Stimulated activated CD8-positive, alpha-beta memory T cell treated with anti-CD3 and anti-CD28 coated beads, Interleukin-2, amount 100 ng/mL, for 1 hour (primary cell): ENCODE measurements around the gene LRIG1.

Experiments
- DNase-seq, 2 donors: peaks; one replicate each; pipeline ENCODE4 v3.0.0-alpha.2; 2020; ENCODE audit warnings: low read depth in 2 of 2

Gene LRIG1

DNA sequence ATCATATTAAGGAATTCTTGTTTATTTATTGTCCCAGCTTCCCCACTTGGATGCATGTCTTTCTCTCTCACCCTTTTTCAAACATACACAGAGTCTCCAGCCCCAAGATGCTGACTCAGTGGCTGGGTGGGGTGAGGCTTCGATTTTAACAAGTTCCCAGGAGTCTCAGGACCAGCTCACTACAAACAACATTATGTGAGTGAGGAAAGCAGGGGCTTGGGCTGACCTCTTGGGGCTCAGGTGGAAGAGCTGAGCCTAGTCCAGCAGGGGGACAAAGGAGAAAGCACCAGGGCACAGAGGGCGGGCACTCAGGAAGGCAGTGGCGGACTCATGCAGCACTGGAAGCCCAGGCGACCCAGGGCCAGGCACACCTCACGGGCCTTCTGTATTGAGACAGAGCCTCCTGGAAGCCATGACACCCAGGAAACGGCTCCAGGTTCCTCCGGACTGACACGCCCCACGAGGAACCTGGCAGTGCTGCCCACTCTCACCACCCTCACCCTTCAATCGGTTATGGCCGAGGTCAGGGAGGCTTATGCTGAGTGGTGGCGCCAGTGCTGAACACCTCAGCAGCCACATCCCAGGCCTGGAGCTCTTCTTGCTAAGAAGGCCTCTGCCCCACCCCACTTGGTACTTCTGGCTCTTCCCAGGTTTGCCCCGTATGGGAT is 97.4 kb downstream of the LRIG1 start:
- DNase-seq, result no peak

DNA sequence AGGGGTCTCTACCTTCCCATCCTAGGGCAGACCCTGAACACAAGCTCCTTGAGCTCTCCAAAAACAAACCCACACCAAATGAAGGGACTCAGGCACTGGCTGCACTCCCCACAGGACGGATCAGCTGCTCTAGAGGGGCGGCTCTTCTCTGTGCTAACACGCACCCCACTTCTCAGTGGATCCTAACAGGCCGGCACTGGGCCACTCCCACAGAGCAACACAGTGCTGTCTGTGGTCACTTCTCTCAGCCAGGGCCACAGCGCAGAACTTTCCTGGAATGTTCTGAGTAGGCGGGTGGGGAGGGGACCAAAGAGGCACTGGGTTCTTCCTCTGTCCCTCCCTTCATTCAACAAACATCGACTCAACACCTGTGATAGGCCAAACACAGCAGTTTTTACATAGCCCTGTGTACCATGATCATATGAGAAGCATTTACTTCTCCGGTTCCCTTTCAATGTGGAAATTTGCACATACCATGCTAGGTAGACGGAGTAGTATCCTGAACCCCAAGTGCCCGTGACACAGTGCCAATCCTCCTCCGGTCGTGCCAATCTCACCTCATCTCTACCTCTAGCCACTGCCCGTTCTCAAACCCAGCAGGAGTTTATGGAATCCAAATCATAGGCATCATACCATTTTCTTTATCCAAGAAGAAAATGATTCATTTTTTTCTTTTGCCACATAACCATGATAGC is 98.1 kb downstream of the LRIG1 start:
- DNase-seq, result no peak

DNA sequence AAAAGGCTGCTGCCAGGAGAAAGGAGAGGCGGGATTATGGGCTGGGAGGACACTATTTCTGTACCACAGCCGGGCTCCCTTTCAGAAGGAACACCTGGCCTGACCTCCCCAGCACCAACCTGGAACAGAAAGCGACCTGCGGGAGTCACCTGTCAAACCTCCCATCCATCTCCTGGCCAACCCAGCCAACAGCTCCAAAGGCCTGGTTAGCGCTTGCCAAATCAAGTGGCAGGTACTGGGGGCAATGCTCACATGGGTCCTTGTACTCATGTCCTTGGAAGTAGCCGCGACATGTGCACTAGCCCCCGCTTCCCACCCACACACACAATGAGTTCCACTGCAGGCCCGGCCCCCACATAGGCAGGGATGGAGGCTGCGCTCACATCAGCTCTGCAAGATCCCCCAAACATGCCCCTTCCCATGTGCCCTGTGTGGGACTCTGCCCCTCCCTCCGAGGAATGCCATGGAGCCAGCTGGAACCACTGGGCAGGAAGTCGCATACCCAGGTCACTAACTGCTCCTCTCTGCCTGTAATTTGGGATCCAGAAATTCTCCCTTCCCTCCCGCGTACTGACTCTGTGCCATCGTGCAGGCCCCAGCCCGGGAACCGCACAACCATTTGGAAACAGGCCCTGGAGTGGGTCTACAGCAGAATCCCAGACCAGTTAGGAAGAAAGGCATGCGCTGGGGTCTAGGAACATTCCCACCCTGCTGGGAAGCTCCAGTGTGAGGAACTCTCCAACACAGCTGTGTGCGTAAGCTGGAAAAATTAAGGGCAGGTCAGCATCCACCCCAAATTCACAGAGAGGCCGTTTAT is 98.9 kb downstream of the LRIG1 start:
- DNase-seq, result no peak

DNA sequence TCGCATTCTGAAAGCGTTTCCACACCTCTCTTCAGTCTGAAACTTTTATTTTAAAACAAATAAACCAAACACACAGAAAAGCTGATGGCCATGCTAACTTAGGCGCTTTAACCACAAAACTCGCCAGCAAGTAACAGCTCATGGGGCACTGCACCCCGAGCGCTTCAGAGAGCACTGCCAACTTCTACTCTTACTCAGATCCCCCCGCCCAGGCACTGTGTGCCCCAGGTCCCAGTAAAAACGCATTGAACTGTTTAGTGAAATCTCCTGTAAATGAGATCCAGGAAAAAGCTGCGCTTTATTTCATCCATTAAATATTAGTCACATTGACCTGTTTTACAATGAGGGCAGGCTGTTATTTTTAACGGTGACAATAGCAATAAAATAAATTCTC is 99.7 kb downstream of the LRIG1 start:
- DNase-seq, result no peak

DNA sequence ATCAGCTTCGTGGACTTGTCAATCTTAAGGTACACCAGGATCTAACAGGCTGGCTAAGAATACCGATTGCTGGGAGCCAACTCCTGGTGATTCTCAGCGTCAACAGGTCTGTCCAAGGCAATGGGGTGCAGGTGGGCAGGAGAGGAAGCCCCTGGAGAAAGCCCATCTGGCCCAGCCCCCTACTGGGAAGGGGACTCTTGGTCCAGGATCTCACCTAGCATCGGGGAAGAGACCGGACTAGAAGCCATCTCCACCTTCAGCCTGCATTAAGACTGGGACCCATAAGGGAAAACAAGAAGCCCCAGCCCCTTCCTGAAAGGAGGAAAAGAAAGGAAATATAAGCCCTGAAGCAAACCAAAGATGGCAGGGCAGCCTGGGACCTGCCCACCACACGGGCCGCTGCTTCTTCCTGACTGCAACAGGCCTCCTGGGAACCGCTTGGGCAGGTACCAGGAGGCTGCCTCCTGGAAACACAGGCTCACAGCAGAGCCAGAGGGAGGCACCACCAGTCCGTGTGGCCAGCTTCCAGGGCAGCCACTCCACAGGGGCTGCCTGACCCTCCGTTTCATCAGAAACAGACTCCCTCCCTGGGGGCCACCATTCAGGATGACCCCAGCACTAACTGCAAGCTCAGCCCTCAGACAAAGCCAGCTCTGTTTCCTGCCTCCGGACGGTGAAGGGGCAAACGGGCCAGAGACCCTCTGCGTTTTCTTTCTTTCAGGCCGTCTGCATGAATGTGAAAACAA is 100.2 kb downstream of the LRIG1 start:
- DNase-seq, result no peak

DNA sequence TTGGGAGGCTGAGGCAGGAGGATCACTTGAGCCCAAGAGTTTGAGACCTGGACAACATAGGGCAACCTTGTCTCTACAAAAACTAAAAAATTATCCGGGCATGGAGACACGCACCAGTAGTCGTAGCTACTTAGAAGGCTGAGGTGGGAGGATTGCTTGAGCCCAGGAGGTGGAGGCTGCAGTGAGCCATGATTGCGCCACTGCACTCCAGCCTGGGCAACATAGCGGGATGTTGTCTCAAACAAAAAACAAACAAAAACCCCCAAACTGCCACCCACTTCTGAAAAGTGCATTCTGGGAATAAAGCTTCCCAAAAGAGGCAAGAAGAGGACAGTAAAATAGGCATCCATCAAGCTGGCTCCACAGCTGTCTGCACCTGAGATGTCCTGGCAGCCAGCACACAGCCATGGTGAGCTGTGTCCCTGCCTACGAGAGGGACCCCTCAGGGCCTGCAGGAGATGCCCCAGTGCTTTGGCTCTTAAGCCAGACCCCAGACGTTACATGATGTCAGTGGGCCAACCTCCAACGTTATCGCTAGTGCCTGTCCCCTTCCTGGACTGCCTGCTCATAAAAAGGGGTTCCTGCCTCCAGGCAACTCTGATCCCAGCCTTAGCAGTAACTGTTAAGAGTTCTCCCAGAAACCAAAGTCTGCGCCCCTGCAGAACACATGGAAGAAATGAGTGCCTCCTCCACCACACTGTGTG is 101.1 kb downstream of the LRIG1 start:
- no peak for DNase-seq

DNA sequence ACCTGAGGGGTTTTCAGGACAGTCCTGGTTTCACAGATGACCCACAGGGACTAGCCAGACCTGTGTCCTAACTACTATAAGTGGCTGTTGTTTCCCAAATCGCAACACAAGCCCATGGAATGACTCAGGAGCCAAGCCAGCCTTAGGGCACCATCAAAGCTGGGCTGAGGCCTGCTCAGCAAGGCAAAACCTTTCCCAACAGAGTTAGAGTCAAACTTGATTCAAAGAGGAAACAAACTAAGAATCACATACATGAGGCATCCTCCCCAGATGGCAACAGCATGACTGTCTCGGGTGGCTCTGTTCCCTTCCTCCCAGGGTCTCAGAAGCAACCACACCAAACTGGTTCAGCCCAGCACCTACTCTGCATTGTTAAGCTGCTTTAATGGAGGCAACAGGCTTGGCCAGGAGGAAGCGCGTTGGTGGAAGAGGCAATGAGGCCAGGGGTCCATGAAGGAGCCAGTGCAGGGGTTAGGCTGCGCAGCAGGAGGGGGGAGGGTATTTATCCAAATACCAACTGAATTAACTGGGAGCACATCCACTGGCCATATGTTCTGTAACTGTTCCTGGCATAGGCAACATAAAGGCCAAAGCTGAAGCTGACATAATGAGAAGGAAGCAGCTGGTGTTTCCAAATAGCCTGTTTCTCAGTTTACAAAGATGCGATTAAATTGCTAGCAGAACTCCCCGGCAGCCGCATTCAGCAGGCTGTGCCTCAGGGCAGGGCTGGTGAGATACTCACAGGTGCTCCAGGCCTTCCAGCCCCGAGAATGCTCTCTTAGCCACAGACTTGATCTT is 102.4 kb downstream of the LRIG1 start:
- no peak for DNase-seq

DNA sequence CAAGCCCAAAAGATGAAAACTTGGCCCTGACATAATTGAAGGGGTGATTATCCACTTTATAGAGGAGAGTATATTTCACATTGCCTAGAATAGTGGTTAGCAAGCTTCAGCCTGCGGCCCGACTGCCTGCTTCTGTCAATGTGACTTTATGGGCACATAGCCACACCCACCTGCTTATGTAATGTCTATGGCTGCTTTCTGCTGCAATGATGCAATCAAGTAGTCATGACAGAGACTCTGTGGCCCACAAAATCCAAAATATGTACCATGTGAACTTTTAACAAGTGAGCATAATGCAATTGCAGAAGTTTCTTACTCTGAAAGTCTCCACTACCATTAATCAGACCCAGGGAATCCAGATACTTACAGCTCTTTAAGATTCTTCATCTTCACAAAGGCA is 103.1 kb downstream of the LRIG1 start:
- DNase-seq, result no peak

DNA sequence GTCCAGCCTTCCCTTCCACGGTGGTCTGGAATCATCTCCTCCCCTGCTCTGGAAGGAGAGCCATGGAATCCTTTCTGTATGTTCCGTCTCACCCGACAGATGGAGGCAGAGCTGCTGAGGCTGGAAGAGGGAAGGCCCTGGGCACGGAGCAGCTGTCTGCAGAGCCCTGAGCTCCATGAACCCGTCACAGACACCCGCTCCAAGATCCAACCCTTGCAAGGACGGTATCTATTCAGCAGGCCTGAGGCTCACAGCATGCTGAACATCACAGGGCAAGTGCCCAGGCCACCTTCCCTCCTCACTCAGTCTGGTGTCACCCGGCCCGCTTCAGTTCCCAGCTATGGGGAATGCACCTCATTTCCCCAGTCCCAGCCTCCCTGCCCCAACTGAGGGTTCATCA is 103.9 kb downstream of the LRIG1 start:
- no peak for DNase-seq

DNA sequence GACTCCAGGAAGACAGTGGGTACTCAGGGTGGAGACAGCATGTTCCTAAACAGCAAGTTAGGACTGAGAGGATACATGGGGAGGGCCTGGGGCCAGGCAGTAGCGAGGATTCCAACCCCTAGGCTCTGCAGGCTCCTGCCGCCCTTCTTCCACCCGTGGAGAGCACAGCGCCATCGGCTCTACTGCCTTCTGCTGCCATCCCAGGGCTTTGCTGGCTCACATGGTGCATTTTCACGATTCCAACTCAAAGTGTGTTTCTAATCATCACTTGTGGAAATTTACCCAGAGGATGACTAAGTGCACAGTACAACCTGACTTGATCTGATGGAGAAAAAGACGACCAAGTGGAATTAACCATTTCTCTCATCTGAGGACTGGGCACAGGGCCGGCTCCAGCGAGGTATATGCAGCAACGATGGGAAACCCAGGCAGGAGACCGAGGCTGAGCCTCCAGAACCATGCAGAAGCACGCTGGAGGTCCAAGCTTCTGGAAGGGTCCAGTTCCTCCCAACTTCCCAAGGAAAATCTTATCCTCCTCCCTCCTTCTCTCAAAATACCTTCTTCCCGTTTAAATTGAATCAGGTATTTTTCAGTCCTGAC is 104.6 kb downstream of the LRIG1 start:
- no peak for DNase-seq

DNA sequence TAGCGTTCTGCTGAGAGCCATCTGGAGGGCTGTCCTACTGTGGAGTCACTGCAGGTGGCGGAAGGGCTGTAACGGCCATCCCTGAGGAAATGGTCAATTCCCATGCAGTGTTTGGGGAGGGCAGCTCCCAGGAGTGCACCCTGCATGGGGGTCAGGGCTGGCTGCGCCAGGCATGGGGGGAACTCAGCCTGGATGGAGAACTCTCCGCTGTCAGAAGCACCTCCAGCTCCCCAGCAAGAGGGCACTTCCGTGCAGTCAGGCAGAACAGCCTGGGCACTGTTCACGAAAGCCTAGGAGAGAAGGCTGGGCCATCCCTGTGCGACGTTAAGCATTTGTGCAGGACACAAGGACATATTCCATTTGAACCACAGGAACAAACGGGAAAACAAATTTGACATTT is 105.2 kb downstream of the LRIG1 start:
- no peak for DNase-seq

DNA sequence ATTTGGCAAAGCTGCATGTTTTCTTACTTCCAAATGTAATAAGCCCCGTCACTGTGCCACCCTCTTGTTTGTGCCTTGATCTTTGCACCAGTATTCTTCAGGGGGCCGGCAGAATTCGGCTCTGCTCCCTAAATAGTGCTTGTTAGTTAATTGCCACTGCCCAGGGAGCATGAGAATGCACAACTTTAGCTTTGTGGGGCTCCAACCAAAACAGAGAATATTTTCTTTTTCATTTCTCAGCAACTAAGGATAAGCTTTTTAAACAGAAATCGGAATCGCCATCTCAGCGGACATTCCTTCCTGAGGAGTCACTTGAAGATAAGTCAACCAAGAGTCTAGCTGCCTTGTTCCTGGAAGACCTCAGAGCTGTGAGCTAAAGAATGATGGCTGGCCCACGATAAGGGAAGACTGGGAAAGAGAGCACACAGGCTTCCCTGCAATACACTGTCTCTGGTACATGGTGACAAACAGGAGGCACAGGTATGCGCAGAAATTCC is 106.0 kb downstream of the LRIG1 start:
- no peak for DNase-seq

DNA sequence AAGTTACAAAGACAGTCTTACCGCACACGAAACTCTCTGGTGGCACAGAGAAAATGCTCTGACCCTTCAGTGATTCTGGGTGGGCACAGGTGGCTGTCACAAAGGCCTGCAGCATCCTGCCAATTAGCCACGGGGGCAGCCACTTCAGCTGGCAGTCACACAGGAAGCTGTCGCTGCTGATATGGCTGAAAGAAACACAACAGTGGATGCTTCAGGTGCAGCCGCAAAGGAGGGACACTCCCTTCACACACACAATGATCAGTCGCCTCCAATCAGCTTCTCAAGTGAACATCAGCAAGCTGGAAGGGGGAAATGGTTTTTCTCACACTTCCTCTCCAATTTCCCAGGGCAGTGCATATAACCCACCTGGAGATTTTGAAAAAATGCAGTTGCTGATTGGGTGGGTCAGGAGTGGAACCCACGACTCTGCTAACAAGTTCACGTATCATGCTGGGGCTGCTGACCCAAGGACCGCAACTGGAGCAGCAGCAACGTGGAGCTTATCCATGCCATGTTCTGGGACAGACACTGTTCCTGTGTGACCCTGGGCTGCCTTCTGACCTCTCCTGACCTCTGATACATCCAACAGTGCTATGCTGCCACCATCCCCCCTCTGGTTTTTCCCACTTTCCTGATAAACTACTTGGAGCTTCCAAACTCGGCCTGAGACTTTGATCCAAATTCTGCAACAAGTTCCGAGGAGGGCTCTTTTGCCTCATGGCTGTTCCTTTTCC is 106.6 kb downstream of the LRIG1 start:
- DNase-seq, result no peak

DNA sequence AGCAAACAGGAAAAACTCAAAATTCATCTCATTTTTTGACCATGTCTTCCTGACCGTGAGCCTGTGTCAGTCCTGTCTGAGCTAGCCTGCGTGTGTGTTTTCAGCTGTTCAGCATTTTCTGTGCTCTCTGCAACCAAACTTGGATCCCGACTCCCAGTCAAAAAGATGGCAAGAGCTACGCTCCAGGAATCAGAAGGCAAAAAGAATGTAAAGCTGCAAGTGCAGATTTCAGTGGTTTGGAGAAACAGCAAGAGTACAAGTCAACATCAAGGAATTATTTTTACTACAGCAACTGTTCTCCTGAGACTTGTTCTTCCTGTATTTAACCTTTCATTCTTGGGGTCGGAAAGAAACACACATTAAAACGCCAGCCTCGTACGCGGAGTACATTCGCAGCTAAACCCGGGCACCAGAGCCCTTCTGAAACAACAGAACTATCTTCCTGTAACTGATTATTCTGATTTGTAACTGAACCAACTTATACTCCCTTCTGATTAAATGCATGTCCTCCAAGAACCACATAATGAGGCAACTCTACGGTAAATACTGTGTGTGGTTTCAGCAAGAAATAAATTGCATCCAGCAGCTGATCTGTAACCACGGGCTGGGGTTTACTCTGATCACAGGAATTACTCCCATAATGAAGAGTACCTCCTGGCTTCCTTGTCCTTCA is 107.4 kb downstream of the LRIG1 start:
- DNase-seq, result no peak

DNA sequence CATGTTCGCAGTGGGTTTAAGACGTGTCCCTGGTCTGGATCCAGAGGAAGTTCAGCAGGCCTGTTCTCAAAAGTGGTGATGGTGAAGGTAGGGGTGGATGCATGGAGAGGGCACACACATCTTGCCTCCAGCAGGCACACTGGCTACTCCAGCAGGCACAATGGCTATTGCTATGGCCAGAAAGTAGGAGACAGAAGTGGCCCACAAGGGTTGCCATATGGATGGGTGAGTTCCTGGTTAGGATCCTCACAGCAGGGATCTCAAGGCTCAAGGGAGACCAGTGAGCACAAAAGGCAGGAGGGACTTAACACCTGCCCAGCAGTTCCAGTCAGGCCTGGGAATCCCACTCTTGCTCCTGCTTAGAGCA is 107.9 kb downstream of the LRIG1 start:
- no peak for DNase-seq

DNA sequence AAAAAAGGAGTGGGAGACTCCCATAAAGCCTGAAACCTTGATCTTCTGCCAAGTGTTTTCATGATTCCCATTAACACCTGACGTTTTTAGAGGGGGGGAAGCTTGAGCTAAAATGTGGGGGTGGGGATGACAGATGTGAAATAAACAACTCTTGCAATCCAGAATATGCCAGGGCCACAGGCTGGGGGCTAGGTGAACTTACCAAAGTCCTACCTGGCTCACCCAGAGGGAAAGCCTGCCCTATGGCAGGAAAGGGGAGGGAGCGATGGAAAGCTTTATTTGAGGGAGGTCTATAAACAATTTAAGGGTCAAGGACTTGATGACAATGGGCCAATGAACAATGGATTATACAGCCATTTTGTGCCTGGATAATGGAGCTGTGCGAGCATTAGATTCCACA is 108.3 kb downstream of the LRIG1 start:
- no peak for DNase-seq

DNA sequence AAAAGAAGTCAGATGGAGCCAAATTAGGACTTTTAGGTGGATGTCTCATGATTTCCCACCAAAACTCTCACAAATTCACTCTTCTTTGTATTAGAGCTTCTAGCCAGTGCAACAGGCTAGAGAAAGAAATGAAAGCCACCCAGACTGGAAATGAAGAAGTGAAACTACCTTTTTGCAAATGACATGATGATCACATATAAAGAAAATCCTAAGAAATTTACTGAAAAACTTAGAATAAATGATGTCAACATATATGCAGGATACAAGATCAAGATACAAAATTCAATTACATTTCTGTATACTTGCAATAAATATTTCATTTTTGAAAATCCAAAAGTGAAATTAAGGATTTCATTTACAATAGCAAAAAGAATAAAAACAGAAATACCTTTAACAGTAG is 110.8 kb downstream of the LRIG1 start:
- DNase-seq, result no peak

DNA sequence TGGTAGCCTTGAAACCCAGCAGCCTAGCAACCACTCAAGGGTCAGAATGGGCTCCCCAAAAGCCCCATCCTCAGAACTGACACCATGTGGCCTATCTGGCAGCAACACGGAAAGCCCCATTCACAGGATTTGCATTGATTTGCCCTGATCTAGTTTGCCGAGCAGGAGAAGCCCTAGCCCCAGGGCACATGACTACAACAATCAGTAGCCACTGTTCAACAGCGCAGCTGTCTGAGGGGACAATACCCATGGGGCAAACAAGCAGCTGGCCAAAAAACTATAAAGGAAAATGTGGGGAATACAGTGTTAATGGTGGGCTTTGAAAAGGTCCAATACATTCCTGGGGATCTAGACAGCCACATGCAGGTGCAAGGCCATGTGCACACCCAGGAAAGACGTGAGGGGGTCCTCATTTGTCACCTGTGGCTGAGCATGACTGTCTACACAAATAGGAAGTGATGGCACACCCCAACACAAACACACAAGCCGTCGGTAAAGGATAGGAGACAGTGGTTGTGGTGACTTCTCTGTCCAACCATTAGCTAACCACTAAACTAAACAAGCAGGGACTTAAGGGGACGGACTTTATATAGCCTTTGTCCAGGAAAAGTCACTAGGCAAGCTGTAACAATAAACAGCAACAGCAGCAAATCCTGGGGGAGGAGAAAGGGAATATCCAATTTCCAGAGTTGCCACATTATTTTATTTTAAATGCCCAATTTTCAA is 113.7 kb downstream of the LRIG1 start:
- no peak for DNase-seq
